HEK293 (cell line): Measurements from ENCODE around the gene CAND2.
"Not testable (repeated sequence)": the region's sequence is repeated elsewhere in the genome, so short reads cannot be mapped to it uniquely, and the experiment has no call there.

Experiments
- CTCF ChIA-PET: fragments of 350-600 bp; formaldehyde crosslinking; extraction: SDS; loops from one replicate; lab custom pipeline; 2021; ENCODE audit warnings: antibody characterized with exemption; lab: Yijun Ruan, JAX
- POLR2A ChIA-PET: fragments of 300-600 bp; formaldehyde crosslinking; extraction: SDS; loops from one replicate; lab custom pipeline; 2020; ENCODE audit warnings: antibody characterized with exemption, inconsistent platforms; lab: Yijun Ruan, JAX
- H3K27ac ChIP-seq: fragments of 200-500 bp; sonication (Bioruptor generic); 2 replicates; pipeline ENCODE4 v1.5.1; 2014; ENCODE audit warnings: low read depth, low read length, control low read depth, inconsistent platforms; ENCODE audit errors: extremely low read depth
- H3K36me3 ChIP-seq, 2 experiments: fragments of 200-500 bp in 1 of 2; sonication (Bioruptor generic) in 1 of 2; 1 replicate in 1 of 2; 2 replicates in 1 of 2; pipeline ENCODE4 v1.5.1; 2014 to 2017; ENCODE audit warnings: inconsistent platforms in 2 of 2, low read length in 2 of 2; ENCODE audit not compliant: control insufficient read depth in 2 of 2, insufficient read depth in 1 of 2
- H3K4me1 ChIP-seq: fragments of 200-500 bp; sonication (Bioruptor generic); 2 replicates; pipeline ENCODE4 v1.5.1; 2014; ENCODE audit warnings: mild to moderate bottlenecking, low read length, inconsistent platforms; ENCODE audit not compliant: control insufficient read depth, insufficient read depth
- H3K4me3 ChIP-seq: 2 replicates; pipeline ENCODE4 v1.5.1; 2011; ENCODE audit warnings: low read depth, mild to moderate bottlenecking, control low read depth, low read length, moderate library complexity
- H3K9me3 ChIP-seq: fragments of 200-500 bp; sonication (Bioruptor generic); 2 replicates; pipeline ENCODE4 v1.5.1; 2014; ENCODE audit warnings: low read depth, low read length, inconsistent platforms; ENCODE audit not compliant: control insufficient read depth, insufficient read depth
- CTCF ChIP-seq: fragments of 450-650 bp; formaldehyde crosslinking; IDR thresholded peaks from 2 replicates; pipeline ENCODE4 v1.5.1; 2016; ENCODE audit warnings: missing biosample characterization, missing genetic modification characterization
- GLI4 ChIP-seq: fragments of 450-650 bp; formaldehyde crosslinking; IDR thresholded peaks from 2 replicates; pipeline ENCODE4 v1.5.1; 2016; ENCODE audit warnings: missing biosample characterization, missing genetic modification characterization
- INSM2 ChIP-seq: fragments of 450-650 bp; formaldehyde crosslinking; IDR thresholded peaks from 2 replicates; pipeline ENCODE4 v1.5.1; 2016; ENCODE audit warnings: missing biosample characterization, missing genetic modification characterization
- MZF1 ChIP-seq: fragments of 450-650 bp; formaldehyde crosslinking; IDR thresholded peaks from 2 replicates; pipeline ENCODE4 v1.5.1; 2017; ENCODE audit warnings: missing biosample characterization, missing genetic modification characterization, borderline replicate concordance
- PRDM4 ChIP-seq: fragments of 450-650 bp; formaldehyde crosslinking; IDR thresholded peaks from 2 replicates; pipeline ENCODE4 v1.5.1; 2017; ENCODE audit warnings: missing biosample characterization, missing genetic modification characterization
- SP2 ChIP-seq: fragments of 450-650 bp; formaldehyde crosslinking; IDR thresholded peaks from 2 replicates; pipeline ENCODE4 v1.5.1; 2016; ENCODE audit warnings: missing biosample characterization, missing genetic modification characterization
- ZBTB26 ChIP-seq: fragments of 450-650 bp; formaldehyde crosslinking; optimal IDR thresholded peaks from 2 replicates; pipeline ENCODE3; 2016; ENCODE audit warnings: missing biosample characterization, mild to moderate bottlenecking, missing genetic modification characterization
- ZBTB7A ChIP-seq: fragments of 450-650 bp; formaldehyde crosslinking; IDR thresholded peaks from 2 replicates; pipeline ENCODE4 v1.5.1; 2016; ENCODE audit warnings: low read depth, missing biosample characterization, missing genetic modification characterization
- ZFP69B ChIP-seq: fragments of 450-650 bp; formaldehyde crosslinking; IDR thresholded peaks from 2 replicates; pipeline ENCODE4 v1.5.1; 2016; ENCODE audit warnings: missing biosample characterization, missing genetic modification characterization
- ZNF157 ChIP-seq: fragments of 450-650 bp; formaldehyde crosslinking; IDR thresholded peaks from 2 replicates; pipeline ENCODE4 v1.5.1; 2016; ENCODE audit warnings: missing biosample characterization, missing genetic modification characterization
- ZNF174 ChIP-seq: fragments of 450-650 bp; formaldehyde crosslinking; IDR thresholded peaks from 2 replicates; pipeline ENCODE4 v1.5.0; 2017; ENCODE audit warnings: missing biosample characterization, mild to moderate bottlenecking, missing genetic modification characterization
- ZNF19 ChIP-seq: fragments of 450-650 bp; formaldehyde crosslinking; IDR thresholded peaks from 2 replicates; pipeline ENCODE4; 2016; ENCODE audit warnings: missing biosample characterization, missing genetic modification characterization, low read depth
- ZNF362 ChIP-seq: fragments of 450-650 bp; formaldehyde crosslinking; IDR thresholded peaks from 2 replicates; pipeline ENCODE4 v1.5.1; 2016; ENCODE audit warnings: missing biosample characterization, missing genetic modification characterization
- ZNF513 ChIP-seq: fragments of 450-650 bp; IDR thresholded peaks from 2 replicates; pipeline ENCODE4 v1.5.1; 2018; ENCODE audit warnings: missing biosample characterization, missing genetic modification characterization
- ZNF585B ChIP-seq: fragments of 450-650 bp; formaldehyde crosslinking; IDR thresholded peaks from 2 replicates; pipeline ENCODE4 v1.5.1; 2016; ENCODE audit warnings: missing biosample characterization, missing genetic modification characterization
- ZNF677 ChIP-seq: fragments of 450-650 bp; IDR thresholded peaks from 2 replicates; pipeline ENCODE4 v1.5.0; 2018; ENCODE audit warnings: missing biosample characterization, mild to moderate bottlenecking, missing genetic modification characterization, moderate library complexity
- ZNF830 ChIP-seq: fragments of 450-650 bp; IDR thresholded peaks from 2 replicates; pipeline ENCODE4 v1.5.0; 2018; ENCODE audit warnings: missing biosample characterization, missing genetic modification characterization, low read depth, mild to moderate bottlenecking, moderate library complexity
- ZSCAN23 ChIP-seq: fragments of 450-650 bp; formaldehyde crosslinking; IDR thresholded peaks from 2 replicates; pipeline ENCODE4 v1.5.1; 2016; ENCODE audit warnings: missing biosample characterization, missing genetic modification characterization

Gene CAND2

GRCh38 chr3:12877040-12877439 is 80.6 kb downstream of the CAND2 start:
- TF ChIP-seq ZFP69B (tag by site-specific recombination) (no peak), INSM2 (tag by site-specific recombination) (no peak), SP2 (no peak), PRDM4 (tag by site-specific recombination) (no peak), ZSCAN23 (no peak), CTCF (tag by site-specific recombination) (no peak), ZBTB26 (no peak), MZF1 (tag by site-specific recombination) (no peak), GLI4 (tag by site-specific recombination) (no peak), ZNF19 (tag by site-specific recombination) (no peak), ZNF362 (no peak), ZNF157 (tag by site-specific recombination) (no peak), ZNF585B (tag by site-specific recombination) (no peak), ZNF677 (tag by site-specific recombination) (no peak), ZNF830 (no peak), ZNF513 (no peak)
- no peaks in the 10 kb centered on the region for H3K9me3 ChIP-seq
- ChIA-PET CTCF (interaction anchor here (0.8 to 1.7 kb wide), 3 partner anchors 9 to 107 kb away, joined by 4 to 6 read pairs (median 5); no protein-coding TSS in a partner anchor), POLR2A (interaction anchor here (1.2 kb wide), 1 partner anchor 10 kb away, joined by 3 read pairs; no protein-coding TSS in a partner anchor)
- H3K27ac ChIP-seq: no peak overlapping the region
- no peaks in the 10 kb centered on the region for H3K36me3 ChIP-seq
- no peak overlapping the region for H3K4me3 ChIP-seq
- no peaks in the 10 kb centered on the region for H3K4me1 ChIP-seq

- no peak overlapping the region for H3K27ac ChIP-seq
- TF ChIP-seq ZNF174 (no peak), ZBTB7A (tag by site-specific recombination) (no peak)
- H3K36me3 ChIP-seq: no peaks in the 10 kb centered on the region
- no peaks in the 10 kb centered on the region for H3K4me1 ChIP-seq
- CTCF ChIA-PET: interaction anchor here (1.4 kb wide), 1 partner anchor 9 kb away, joined by 4 read pairs; no protein-coding TSS in a partner anchor
- H3K4me3 ChIP-seq: no peak overlapping the region
- POLR2A ChIA-PET: no interaction called here
- no peaks in the 10 kb centered on the region for H3K9me3 ChIP-seq
Measured at GRCh38 chr3:12878141-12878574, 81.7 kb downstream of the CAND2 start.

- H3K36me3 ChIP-seq, POLR2A ChIA-PET, H3K4me1 ChIP-seq, H3K27ac ChIP-seq, H3K4me3 ChIP-seq, H3K9me3 ChIP-seq: not testable (repeated sequence)
- CTCF ChIA-PET: interaction anchor here (0.6 to 1.4 kb wide), 2 partner anchors 8 to 15 kb away, joined by 3 to 4 read pairs; no protein-coding TSS in a partner anchor
Measured at GRCh38 chr3:12878758-12879157, 82.3 kb downstream of the CAND2 start.
